SW 1271 (cell line): ENCODE results near the gene KSR1.
"Not testable (repeated sequence)": the region's sequence is repeated elsewhere in the genome, so short reads cannot be mapped to it uniquely, and the experiment has no call there.

Source experiments
- DNase-seq, 2 experiments: peaks; one replicate each; lab custom pipeline; 2025; lab: John Stamatoyannopoulos, UW

The KSR1 gene

GRCh38 chr17:27454089-27454488 lies 2.2 kb upstream of the KSR1 start:
- no peak for DNase-seq

- no peak for DNase-seq
These were observed 873 bp upstream of the KSR1 start for GRCh38 chr17:27455236-27455913.

- no peak for DNase-seq
These were observed 572 bp downstream of the KSR1 start for GRCh38 chr17:27456681-27457359.

GRCh38 chr17:27457360-27457715 lies 1.1 kb downstream of the KSR1 start:
- no peak for DNase-seq

GRCh38 chr17:27457731-27458523 lies 1.7 kb downstream of the KSR1 start:
- DNase-seq, result no peak

- DNase-seq, result no peak
These were observed 2.3 kb downstream of the KSR1 start for GRCh38 chr17:27458524-27458908.

- no peak for DNase-seq
These were observed 3.2 kb downstream of the KSR1 start for GRCh38 chr17:27459433-27459832.

- DNase-seq, result no peak
These were observed 4.0 kb downstream of the KSR1 start for GRCh38 chr17:27460196-27460725.

GRCh38 chr17:27461192-27461859 lies 5.1 kb downstream of the KSR1 start:
- DNase-seq, result no peak

GRCh38 chr17:27462149-27462548 lies 5.9 kb downstream of the KSR1 start:
- no peak for DNase-seq

GRCh38 chr17:27462714-27463113 lies 6.5 kb downstream of the KSR1 start:
- DNase-seq, result no peak

GRCh38 chr17:27463235-27463677 lies 7.0 kb downstream of the KSR1 start:
- DNase-seq, result no peak

- not testable (repeated sequence) for DNase-seq
These were observed 7.8 kb downstream of the KSR1 start for GRCh38 chr17:27464019-27464418.

GRCh38 chr17:27464431-27464830 lies 8.2 kb downstream of the KSR1 start:
- DNase-seq, result no peak

GRCh38 chr17:27465875-27466274 lies 9.6 kb downstream of the KSR1 start:
- not testable (repeated sequence) for DNase-seq

GRCh38 chr17:27466376-27466742 lies 10.1 kb downstream of the KSR1 start:
- no peak for DNase-seq

- DNase-seq, result no peak
These were observed 10.6 kb downstream of the KSR1 start for GRCh38 chr17:27466743-27467375.

GRCh38 chr17:27469256-27469655 lies 13.0 kb downstream of the KSR1 start:
- no peak for DNase-seq

- no peak for DNase-seq
These were observed 15.3 kb downstream of the KSR1 start for GRCh38 chr17:27471321-27472269.

- DNase-seq, result no peak
These were observed 17.0 kb downstream of the KSR1 start for GRCh38 chr17:27473190-27473747.
